C4-2B (cell line): ENCODE measurements around the gene PPP2R2B.

ENCODE experiments used
- ZFX ChIP-seq: fragments of 450-650 bp; IDR thresholded peaks from 2 replicates; pipeline ENCODE4 v1.6.1; 2017
- TF ChIP-seq, protein P1 (sequence below): fragments of 450-650 bp; conservative IDR thresholded peaks from 2 replicates; pipeline ENCODE4 v1.5.1; 2017; ENCODE audit warnings: mild to moderate bottlenecking

DNA sequence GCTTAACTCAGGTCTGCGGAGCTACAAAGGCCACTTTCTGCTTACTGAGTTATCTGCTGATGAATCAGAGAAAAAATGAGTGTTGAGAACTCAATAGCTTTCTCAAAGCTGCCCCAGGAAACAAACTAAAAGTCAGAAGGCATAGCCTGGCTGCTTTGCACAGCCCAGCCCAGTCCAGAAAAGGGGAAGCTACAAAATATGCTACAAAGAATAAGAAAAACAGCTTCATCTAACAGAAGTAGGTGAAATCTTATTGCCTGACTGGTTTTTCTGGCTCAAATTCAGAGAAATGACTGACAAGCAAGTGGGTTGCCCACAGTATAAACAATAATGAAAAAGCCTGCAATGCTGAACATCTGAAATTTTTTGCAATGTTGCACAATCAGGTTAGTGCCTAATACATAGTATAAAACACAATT is 156.2 kb downstream of the PPP2R2B start:
- TF ChIP-seq, protein P1, sequence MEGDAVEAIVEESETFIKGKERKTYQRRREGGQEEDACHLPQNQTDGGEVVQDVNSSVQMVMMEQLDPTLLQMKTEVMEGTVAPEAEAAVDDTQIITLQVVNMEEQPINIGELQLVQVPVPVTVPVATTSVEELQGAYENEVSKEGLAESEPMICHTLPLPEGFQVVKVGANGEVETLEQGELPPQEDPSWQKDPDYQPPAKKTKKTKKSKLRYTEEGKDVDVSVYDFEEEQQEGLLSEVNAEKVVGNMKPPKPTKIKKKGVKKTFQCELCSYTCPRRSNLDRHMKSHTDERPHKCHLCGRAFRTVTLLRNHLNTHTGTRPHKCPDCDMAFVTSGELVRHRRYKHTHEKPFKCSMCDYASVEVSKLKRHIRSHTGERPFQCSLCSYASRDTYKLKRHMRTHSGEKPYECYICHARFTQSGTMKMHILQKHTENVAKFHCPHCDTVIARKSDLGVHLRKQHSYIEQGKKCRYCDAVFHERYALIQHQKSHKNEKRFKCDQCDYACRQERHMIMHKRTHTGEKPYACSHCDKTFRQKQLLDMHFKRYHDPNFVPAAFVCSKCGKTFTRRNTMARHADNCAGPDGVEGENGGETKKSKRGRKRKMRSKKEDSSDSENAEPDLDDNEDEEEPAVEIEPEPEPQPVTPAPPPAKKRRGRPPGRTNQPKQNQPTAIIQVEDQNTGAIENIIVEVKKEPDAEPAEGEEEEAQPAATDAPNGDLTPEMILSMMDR, result no peak
- no peak for TF ChIP-seq ZFX
